Measurements from ENCODE around the gene PPP2R5D. TPM values are rescaled to one million over a fixed set of nuclear protein-coding genes. Genes with fewer than 3 reads are reported as not detected.

The PPP2R5D gene
- total and polyA plus RNA-seq, 9 of the 15 experiments (the other 6 are each of a cell fraction or from before 2014, with no cell fraction given), result 1.3 to 96.1 (median 38.4) TPM

DNA sequence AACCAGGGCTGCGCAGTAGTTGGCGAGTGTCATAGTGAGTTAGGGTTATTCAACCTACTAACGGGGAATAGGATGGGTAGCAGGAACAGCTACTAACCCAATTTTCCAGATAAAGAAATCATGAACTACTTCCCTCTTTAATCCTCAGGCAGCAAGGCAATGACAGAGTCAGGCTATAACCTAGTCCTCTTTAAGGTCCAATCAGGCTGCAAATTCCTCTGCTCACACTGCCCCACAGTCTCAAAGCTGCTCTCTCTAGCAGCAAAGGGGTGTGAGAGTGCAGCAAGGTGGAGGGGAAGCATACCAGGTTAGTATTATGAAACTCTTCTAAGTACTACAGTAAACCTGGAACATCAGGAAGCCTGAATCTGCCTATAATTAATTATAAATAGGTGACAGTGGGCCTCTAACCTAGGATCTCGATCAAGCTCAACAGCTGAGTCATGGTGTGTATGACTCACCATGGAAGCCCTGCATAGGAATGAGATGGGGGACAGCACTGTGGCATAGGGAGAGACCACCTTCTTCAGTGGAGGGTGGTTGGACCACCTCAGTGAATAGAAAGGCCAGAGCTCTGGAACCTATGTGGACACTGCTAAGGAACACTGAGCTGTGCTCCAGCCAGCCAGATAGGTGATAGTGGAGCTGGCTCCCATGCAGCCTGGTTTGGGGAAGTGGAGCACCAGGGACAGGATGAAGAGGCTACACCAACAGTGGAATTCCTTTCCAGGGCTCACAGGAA, 13.3 kb upstream of the PPP2R5D start (continued):
- TF ChIP-seq JUNB (CRISPR knock-in tag; conservative IDR thresholded peaks at IDR 0.05) (peak; percentile 82), DPF2 (IDR thresholded peaks at IDR 0.05) (peak; percentile 97), CREM (IDR thresholded peaks at IDR 0.05; ENCODE audit: low read depth) (0 out of 2 replicates have a peak, but pooled peaks have one; percentile 5), MAFK (IDR thresholded peaks at IDR 0.05; ENCODE audit: low read length) (peak; percentile 85), SRSF3 (IDR thresholded peaks at IDR 0.05; ENCODE audit: insufficient read depth, low read length) (no peak), NR2C2 (CRISPR knock-in tag; IDR thresholded peaks at IDR 0.05) (no peak), NR2C2 (tag; IDR thresholded peaks at IDR 0.05) (0 out of 2 replicates have a peak, but pooled peaks have one; percentile 24), EP300 (IDR thresholded peaks at IDR 0.05; ENCODE audit: low read length) (0 out of 2 replicates have a peak, but pooled peaks have one; percentile 3), ARID1B (IDR thresholded peaks at IDR 0.05) (peak; percentile 89), ZNF316 (IDR thresholded peaks at IDR 0.05) (peak; percentile 93), TCF7L2 (IDR thresholded peaks at IDR 0.05; ENCODE audit: low read depth, low read length) (no peak), SP2 (IDR thresholded peaks at IDR 0.05; ENCODE audit: extremely low read depth, low read depth, low read length, poor library complexity, severe bottlenecking) (no peak)
- TF ChIP-seq, protein P1, sequence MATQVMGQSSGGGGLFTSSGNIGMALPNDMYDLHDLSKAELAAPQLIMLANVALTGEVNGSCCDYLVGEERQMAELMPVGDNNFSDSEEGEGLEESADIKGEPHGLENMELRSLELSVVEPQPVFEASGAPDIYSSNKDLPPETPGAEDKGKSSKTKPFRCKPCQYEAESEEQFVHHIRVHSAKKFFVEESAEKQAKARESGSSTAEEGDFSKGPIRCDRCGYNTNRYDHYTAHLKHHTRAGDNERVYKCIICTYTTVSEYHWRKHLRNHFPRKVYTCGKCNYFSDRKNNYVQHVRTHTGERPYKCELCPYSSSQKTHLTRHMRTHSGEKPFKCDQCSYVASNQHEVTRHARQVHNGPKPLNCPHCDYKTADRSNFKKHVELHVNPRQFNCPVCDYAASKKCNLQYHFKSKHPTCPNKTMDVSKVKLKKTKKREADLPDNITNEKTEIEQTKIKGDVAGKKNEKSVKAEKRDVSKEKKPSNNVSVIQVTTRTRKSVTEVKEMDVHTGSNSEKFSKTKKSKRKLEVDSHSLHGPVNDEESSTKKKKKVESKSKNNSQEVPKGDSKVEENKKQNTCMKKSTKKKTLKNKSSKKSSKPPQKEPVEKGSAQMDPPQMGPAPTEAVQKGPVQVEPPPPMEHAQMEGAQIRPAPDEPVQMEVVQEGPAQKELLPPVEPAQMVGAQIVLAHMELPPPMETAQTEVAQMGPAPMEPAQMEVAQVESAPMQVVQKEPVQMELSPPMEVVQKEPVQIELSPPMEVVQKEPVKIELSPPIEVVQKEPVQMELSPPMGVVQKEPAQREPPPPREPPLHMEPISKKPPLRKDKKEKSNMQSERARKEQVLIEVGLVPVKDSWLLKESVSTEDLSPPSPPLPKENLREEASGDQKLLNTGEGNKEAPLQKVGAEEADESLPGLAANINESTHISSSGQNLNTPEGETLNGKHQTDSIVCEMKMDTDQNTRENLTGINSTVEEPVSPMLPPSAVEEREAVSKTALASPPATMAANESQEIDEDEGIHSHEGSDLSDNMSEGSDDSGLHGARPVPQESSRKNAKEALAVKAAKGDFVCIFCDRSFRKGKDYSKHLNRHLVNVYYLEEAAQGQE (IDR thresholded peaks at IDR 0.05; ENCODE audit: borderline replicate concordance), result 0 out of 2 replicates have a peak, but pooled peaks have one; percentile 1
- TF ChIP-seq, protein P1 (CRISPR knock-in tag; IDR thresholded peaks at IDR 0.05; ENCODE audit: low read depth), result no peak
- TF ChIP-seq, protein P2, sequence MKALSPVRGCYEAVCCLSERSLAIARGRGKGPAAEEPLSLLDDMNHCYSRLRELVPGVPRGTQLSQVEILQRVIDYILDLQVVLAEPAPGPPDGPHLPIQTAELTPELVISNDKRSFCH (CRISPR knock-in tag; IDR thresholded peaks at IDR 0.05), result no peak
- TF ChIP-seq, protein P2 (tag; IDR thresholded peaks at IDR 0.05), result 0 out of 2 replicates have a peak, but pooled peaks have one; percentile 34
- TF ChIP-seq, protein P3, sequence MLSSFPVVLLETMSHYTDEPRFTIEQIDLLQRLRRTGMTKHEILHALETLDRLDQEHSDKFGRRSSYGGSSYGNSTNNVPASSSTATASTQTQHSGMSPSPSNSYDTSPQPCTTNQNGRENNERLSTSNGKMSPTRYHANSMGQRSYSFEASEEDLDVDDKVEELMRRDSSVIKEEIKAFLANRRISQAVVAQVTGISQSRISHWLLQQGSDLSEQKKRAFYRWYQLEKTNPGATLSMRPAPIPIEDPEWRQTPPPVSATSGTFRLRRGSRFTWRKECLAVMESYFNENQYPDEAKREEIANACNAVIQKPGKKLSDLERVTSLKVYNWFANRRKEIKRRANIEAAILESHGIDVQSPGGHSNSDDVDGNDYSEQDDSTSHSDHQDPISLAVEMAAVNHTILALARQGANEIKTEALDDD (IDR thresholded peaks at IDR 0.05), result peak; percentile 97
- TF ChIP-seq, protein P4, sequence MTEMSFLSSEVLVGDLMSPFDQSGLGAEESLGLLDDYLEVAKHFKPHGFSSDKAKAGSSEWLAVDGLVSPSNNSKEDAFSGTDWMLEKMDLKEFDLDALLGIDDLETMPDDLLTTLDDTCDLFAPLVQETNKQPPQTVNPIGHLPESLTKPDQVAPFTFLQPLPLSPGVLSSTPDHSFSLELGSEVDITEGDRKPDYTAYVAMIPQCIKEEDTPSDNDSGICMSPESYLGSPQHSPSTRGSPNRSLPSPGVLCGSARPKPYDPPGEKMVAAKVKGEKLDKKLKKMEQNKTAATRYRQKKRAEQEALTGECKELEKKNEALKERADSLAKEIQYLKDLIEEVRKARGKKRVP (CRISPR knock-in tag; IDR thresholded peaks at IDR 0.05), result peak; percentile 63

Measured in K562 (cell line).